ENCODE results near the gene SNX32. TPM values are rescaled to one million over a fixed set of nuclear protein-coding genes. Genes with fewer than 3 reads are reported as not detected.
A peak's percentile ranks its signal among the peaks of the same experiment; 100 is the strongest.

The SNX32 gene
- total RNA-seq, 4 donors from 2014 or later, result 0.76 to 1.1 TPM; not detected in 2

DNA sequence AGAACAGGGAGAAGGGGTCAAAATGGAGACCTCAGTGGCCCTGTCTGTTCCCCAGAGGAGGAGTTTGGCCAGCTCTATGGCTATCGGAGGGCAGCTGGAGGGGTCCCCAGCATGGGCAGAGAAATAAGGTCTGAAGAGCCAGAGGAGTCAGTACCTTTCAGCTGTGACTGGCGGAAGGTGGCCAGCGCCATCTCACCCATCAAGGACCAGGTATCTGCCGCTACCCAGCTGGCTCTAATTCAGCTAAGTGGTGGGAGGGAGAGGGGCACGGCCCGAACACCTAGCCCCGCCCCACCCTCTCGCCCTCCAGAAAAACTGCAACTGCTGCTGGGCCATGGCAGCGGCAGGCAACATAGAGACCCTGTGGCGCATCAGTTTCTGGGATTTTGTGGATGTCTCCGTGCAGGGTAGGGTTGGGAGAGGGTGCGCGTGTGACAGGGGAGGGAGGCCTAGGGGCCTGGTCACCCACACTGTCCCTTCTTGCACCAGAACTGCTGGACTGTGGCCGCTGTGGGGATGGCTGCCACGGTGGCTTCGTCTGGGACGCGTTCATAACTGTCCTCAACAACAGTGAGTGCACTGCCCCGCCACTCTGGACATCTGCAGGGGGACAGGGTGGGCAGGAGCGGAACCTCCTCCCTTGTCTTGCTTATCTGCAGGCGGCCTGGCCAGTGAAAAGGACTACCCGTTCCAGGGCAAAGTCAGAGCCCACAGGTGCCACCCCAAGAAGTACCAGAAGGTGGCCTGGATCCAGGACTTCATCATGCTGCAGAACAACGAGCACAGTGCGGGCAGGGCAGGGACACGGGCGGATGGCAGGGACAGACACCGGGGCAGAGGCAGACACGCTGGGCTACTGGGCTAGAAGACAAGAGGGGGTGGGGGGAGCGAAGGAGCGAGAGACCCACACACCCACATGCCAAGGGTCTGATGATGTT lies 48.6 kb downstream of the SNX32 start:
- TF ChIP-seq POLR2A (IDR thresholded peaks at IDR 0.05), result no peak
- TF ChIP-seq, protein P1, sequence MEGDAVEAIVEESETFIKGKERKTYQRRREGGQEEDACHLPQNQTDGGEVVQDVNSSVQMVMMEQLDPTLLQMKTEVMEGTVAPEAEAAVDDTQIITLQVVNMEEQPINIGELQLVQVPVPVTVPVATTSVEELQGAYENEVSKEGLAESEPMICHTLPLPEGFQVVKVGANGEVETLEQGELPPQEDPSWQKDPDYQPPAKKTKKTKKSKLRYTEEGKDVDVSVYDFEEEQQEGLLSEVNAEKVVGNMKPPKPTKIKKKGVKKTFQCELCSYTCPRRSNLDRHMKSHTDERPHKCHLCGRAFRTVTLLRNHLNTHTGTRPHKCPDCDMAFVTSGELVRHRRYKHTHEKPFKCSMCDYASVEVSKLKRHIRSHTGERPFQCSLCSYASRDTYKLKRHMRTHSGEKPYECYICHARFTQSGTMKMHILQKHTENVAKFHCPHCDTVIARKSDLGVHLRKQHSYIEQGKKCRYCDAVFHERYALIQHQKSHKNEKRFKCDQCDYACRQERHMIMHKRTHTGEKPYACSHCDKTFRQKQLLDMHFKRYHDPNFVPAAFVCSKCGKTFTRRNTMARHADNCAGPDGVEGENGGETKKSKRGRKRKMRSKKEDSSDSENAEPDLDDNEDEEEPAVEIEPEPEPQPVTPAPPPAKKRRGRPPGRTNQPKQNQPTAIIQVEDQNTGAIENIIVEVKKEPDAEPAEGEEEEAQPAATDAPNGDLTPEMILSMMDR (IDR thresholded peaks at IDR 0.05), result no peak
- no peak for TF ChIP-seq POLR2AphosphoS5 (IDR thresholded peaks at IDR 0.05)
- no peak for TF ChIP-seq EP300 (IDR thresholded peaks at IDR 0.05)
- 91% methylated on average over 10 of the region's 30 CpGs for WGBS
- Histone ChIP-seq H3K4me1 (peaks cover 9% of the 10 kb centered on the region), H3K9me3 (no peaks in the 10 kb centered on the region), H3K36me3 (peaks cover 33% of the 10 kb centered on the region), H3K27me3 (no peaks in the 10 kb centered on the region), H3K4me3 (no peak overlapping the region), H3K27ac (no peak overlapping the region)
- no peak for DNase-seq (ENCODE audit: low spot score in 2 of 2)

DNA sequence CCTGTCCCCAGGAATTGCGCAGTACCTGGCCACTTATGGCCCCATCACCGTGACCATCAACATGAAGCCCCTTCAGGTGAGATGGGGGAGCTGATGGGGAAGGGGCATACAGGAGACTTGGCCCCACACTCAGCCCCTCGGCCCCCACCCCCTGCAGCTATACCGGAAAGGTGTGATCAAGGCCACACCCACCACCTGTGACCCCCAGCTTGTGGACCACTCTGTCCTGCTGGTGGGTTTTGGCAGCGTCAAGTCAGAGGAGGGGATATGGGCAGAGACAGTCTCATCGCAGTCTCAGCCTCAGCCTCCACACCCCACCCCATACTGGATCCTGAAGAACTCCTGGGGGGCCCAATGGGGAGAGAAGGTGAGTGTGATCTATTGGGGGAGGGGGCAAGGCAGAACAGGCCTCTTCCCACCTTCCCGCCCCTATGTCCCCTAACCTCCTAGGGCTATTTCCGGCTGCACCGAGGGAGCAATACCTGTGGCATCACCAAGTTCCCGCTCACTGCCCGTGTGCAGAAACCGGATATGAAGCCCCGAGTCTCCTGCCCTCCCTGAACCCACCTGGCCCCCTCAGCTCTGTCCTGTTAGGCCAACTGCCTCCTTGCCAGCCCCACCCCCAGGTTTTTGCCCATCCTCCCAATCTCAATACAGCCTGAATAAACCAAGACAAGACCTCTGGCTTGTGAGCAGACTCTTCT lies 49.4 kb downstream of the SNX32 start:
- WGBS, result 98% methylated on average over 11 of the region's 13 CpGs
- Histone ChIP-seq H3K4me3 (no peak overlapping the region), H3K9me3 (no peaks in the 10 kb centered on the region), H3K27ac (no peak overlapping the region), H3K27me3 (no peaks in the 10 kb centered on the region), H3K36me3 (peaks cover 33% of the 10 kb centered on the region), H3K4me1 (peaks cover 15% of the 10 kb centered on the region)
- TF ChIP-seq POLR2A (IDR thresholded peaks at IDR 0.05) (no peak), POLR2AphosphoS5 (IDR thresholded peaks at IDR 0.05) (no peak), EP300 (IDR thresholded peaks at IDR 0.05) (no peak)
- TF ChIP-seq, protein P1 (IDR thresholded peaks at IDR 0.05), result no peak
- DNase-seq (ENCODE audit: low spot score in 2 of 2), result no peak

DNA sequence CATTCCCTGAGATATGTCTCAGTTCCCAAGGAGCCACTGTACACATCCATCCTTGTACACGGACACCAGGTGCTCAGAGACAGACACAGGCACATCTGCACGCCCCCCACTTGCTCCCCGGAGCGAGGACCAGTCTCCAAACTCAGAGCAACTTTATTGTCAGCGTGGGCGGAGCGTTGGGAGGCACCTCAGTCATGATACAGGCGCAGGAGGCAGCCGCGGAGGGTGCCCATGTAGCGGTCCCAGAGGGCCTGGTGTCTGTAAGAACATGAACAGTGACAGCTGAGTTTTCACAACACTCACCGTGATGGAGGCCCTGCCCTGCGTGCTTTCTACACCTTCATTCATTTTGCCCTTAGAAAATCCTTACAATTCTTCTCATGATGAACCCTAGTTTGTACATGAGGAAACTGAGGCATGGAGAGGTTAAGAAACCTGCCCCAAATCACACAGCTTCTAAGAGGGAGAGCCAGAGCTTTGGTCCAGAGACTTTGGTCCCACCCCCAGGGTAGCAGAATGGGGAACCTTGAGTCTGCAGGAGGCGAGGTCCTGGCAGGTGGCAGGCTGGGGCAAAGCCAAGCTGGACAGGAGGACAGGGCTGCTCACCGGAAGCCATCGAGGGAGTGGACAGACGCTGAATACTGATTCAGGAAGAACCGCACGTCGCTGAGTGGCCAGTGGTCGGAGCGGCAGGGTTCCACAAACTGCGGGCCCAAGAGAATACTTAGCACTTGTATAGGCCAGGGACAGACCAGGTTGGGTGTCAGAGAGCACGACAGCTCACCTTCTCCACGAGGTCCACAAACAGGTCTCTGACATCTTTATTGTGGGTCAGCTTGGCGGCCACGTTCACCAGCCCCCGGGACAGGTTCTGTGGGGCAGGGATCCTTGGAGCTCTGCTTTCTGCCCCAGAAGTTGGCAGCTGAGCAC lies 50.3 kb downstream of the SNX32 start:
- H3K9me3 ChIP-seq, result no peaks in the 10 kb centered on the region
- TF ChIP-seq POLR2A (IDR thresholded peaks at IDR 0.05) (no peak), POLR2AphosphoS5 (IDR thresholded peaks at IDR 0.05) (no peak), EP300 (IDR thresholded peaks at IDR 0.05) (no peak)
- TF ChIP-seq, protein P1 (IDR thresholded peaks at IDR 0.05), result no peak
- WGBS, result 80% methylated on average over 20 of the region's 28 CpGs
- peaks cover 33% of the 10 kb centered on the region for H3K36me3 ChIP-seq
- no peaks in the 10 kb centered on the region for H3K27me3 ChIP-seq
- peaks cover 19% of the 10 kb centered on the region for H3K4me1 ChIP-seq
- peak in 1 of 2 donors; percentile 62 for DNase-seq (ENCODE audit: low spot score in 2 of 2)
- H3K4me3 ChIP-seq, result no peak overlapping the region
- H3K27ac ChIP-seq, result no peak overlapping the region

DNA sequence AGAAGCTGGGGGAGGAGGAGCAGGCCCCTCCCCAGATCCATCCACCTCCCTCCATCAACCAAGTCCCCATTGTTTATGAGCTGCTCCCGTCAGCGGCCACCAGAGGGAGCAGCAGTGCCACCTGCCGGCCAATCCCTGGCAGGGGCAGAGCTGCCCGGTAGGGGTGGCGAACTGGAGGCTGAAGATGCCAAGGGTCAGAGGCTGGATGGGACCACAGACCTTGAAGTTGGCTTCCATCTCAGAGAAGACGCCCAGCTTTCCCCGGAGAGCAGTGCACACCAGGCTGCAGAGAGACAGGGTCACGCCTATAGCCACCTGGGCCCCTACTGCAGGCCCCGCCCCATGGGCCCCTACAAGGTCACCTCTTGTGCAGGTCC lies 50.9 kb downstream of the SNX32 start:
- Histone ChIP-seq H3K27me3 (no peaks in the 10 kb centered on the region), H3K27ac (no peak overlapping the region), H3K36me3 (peaks cover 33% of the 10 kb centered on the region), H3K4me3 (no peak overlapping the region), H3K4me1 (peaks cover 25% of the 10 kb centered on the region), H3K9me3 (no peaks in the 10 kb centered on the region)
- 21% methylated on average over 6 of the region's 9 CpGs for WGBS
- TF ChIP-seq EP300 (IDR thresholded peaks at IDR 0.05) (no peak), POLR2AphosphoS5 (IDR thresholded peaks at IDR 0.05) (peak in 1 of 3 donors; percentile 76)
- TF ChIP-seq, protein P1 (IDR thresholded peaks at IDR 0.05), result peak; percentile 98
- DNase-seq (ENCODE audit: low spot score in 2 of 2), result no peak
